Astrocyte of the hippocampus (primary cell): ENCODE measurements around the gene IDS.

ENCODE experiments used
- DNase-seq: peaks from one replicate; pipeline ENCODE4 v3.0.0; 2011; ENCODE audit warnings: low read depth, low spot score

IDS gene

GRCh38 chrX:149458586-149458985, 46.5 kb downstream of the IDS start:
- DNase-seq: no peak

GRCh38 chrX:149456476-149457245, 48.4 kb downstream of the IDS start:
- DNase-seq: no peak

- DNase-seq: no peak
Observed at GRCh38 chrX:149455934-149456333, 49.2 kb downstream of the IDS start.

GRCh38 chrX:149453906-149454822, 50.9 kb downstream of the IDS start:
- DNase-seq: no peak

- DNase-seq: peak; percentile 60
Observed at GRCh38 chrX:149453030-149453429, 52.1 kb downstream of the IDS start.

GRCh38 chrX:149433451-149433850, 71.7 kb downstream of the IDS start:
- DNase-seq: no peak

GRCh38 chrX:149433051-149433450, 72.1 kb downstream of the IDS start:
- DNase-seq: no peak
